ENCODE data around the gene OR7A10.

- TF ChIP-seq POLR2AphosphoS5 (IDR thresholded peaks at IDR 0.05; ENCODE audit: insufficient read depth in 1 of 2, low read depth in 1 of 2) (no peak), CTCF (IDR thresholded peaks at IDR 0.05) (no peak), POLR2A (IDR thresholded peaks at IDR 0.05) (no peak)
These were observed 39.3 kb downstream of the OR7A10 start for GRCh38 chr19:14809272-14810057.
